ENCODE data around the gene SLC6A6.
A peak's percentile ranks its signal among the peaks of the same experiment; 100 is the strongest.

SLC6A6 gene

GRCh38 chr3:14369675-14370669, 32.4 kb upstream of the SLC6A6 start:
- H3K56ac ChIP-seq (ENCODE audit: low read length), result peak overlapping the region; percentile 8
- no peak overlapping the region for H3K18ac ChIP-seq (ENCODE audit: low read length)
- H3K79me1 ChIP-seq (ENCODE audit: low read length), result no peaks in the 10 kb centered on the region
- peak overlapping the region; percentile 62 for H2AK5ac ChIP-seq (ENCODE audit: low read length)
- no peaks in the 10 kb centered on the region for H3K4me1 ChIP-seq (ENCODE audit: control insufficient read depth, low read depth, low read length)
- H3K27me3 ChIP-seq (ENCODE audit: insufficient read depth, low read length, poor library complexity), result no peaks in the 10 kb centered on the region
- WGBS (ENCODE audit: extremely low coverage, insufficient coverage, low lambda C conversion rate), result no CpG with 5 or more reads among the region's 15 CpGs
- no peak overlapping the region for H3K27ac ChIP-seq (ENCODE audit: low read depth, low read length)
- no peaks in the 10 kb centered on the region for H3K79me2 ChIP-seq (ENCODE audit: control insufficient read depth, insufficient read depth, low read length)
- peak; percentile 81 for DNase-seq
- no peak overlapping the region for H2BK5ac ChIP-seq (ENCODE audit: low read length)
- no peak overlapping the region for H3K4me3 ChIP-seq (ENCODE audit: low read length)
- no peak overlapping the region for H2BK120ac ChIP-seq (ENCODE audit: low read depth, low read length)
- no peak overlapping the region for H3K9ac ChIP-seq (ENCODE audit: low read length)
- no peaks in the 10 kb centered on the region for H3K36me3 ChIP-seq (ENCODE audit: control insufficient read depth, insufficient read depth, low read length)
- H4K8ac ChIP-seq (ENCODE audit: low read depth, low read length), result no peak overlapping the region
- no peak overlapping the region for H4K5ac ChIP-seq (ENCODE audit: low read length)
- no peak overlapping the region for H3K23ac ChIP-seq (ENCODE audit: low read length)
- no peak overlapping the region for H2BK15ac ChIP-seq (replicated peaks; ENCODE audit: low read depth)
- no peak overlapping the region for H3K4me2 ChIP-seq (ENCODE audit: low read length)
- H3K4ac ChIP-seq (ENCODE audit: low read depth, low read length), result no peak overlapping the region

GRCh38 chr3:14370720-14371572, 31.5 kb upstream of the SLC6A6 start:
- Histone ChIP-seq H3K23ac (ENCODE audit: low read length) (no peak overlapping the region), H2BK120ac (ENCODE audit: low read depth, low read length) (no peak overlapping the region), H3K79me1 (ENCODE audit: low read length) (no peaks in the 10 kb centered on the region), H3K4me2 (ENCODE audit: low read length) (no peak overlapping the region), H3K27me3 (ENCODE audit: insufficient read depth, low read length, poor library complexity) (no peaks in the 10 kb centered on the region), H3K4me1 (ENCODE audit: control insufficient read depth, low read depth, low read length) (no peaks in the 10 kb centered on the region), H3K36me3 (ENCODE audit: control insufficient read depth, insufficient read depth, low read length) (no peaks in the 10 kb centered on the region), H3K4ac (ENCODE audit: low read depth, low read length) (no peak overlapping the region), H3K4me3 (ENCODE audit: low read length) (no peak overlapping the region), H4K5ac (ENCODE audit: low read length) (no peak overlapping the region), H3K56ac (ENCODE audit: low read length) (no peak overlapping the region), H2BK15ac (replicated peaks; ENCODE audit: low read depth) (no peak overlapping the region), H3K79me2 (ENCODE audit: control insufficient read depth, insufficient read depth, low read length) (no peaks in the 10 kb centered on the region), H3K18ac (ENCODE audit: low read length) (no peak overlapping the region), H3K9ac (ENCODE audit: low read length) (no peak overlapping the region), H4K8ac (ENCODE audit: low read depth, low read length) (no peak overlapping the region), H2BK5ac (ENCODE audit: low read length) (no peak overlapping the region), H2AK5ac (ENCODE audit: low read length) (peak overlapping the region; percentile 62), H3K27ac (ENCODE audit: low read depth, low read length) (no peak overlapping the region)
- no peak for DNase-seq
- no CpG with 5 or more reads among the region's 14 CpGs for WGBS (ENCODE audit: extremely low coverage, insufficient coverage, low lambda C conversion rate)

- no peak overlapping the region for H3K23ac ChIP-seq (ENCODE audit: low read length)
- H3K4me1 ChIP-seq (ENCODE audit: control insufficient read depth, low read depth, low read length), result no peaks in the 10 kb centered on the region
- no CpG with 5 or more reads among the region's 12 CpGs for WGBS (ENCODE audit: extremely low coverage, insufficient coverage, low lambda C conversion rate)
- H3K18ac ChIP-seq (ENCODE audit: low read length), result no peak overlapping the region
- no peak overlapping the region for H3K27ac ChIP-seq (ENCODE audit: low read depth, low read length)
- H3K36me3 ChIP-seq (ENCODE audit: control insufficient read depth, insufficient read depth, low read length), result no peaks in the 10 kb centered on the region
- H3K56ac ChIP-seq (ENCODE audit: low read length), result no peak overlapping the region
- H3K9ac ChIP-seq (ENCODE audit: low read length), result no peak overlapping the region
- H3K79me1 ChIP-seq (ENCODE audit: low read length), result no peaks in the 10 kb centered on the region
- no peaks in the 10 kb centered on the region for H3K27me3 ChIP-seq (ENCODE audit: insufficient read depth, low read length, poor library complexity)
- no peaks in the 10 kb centered on the region for H3K79me2 ChIP-seq (ENCODE audit: control insufficient read depth, insufficient read depth, low read length)
- H4K8ac ChIP-seq (ENCODE audit: low read depth, low read length), result no peak overlapping the region
- no peak overlapping the region for H3K4me3 ChIP-seq (ENCODE audit: low read length)
- H4K5ac ChIP-seq (ENCODE audit: low read length), result no peak overlapping the region
- no peak overlapping the region for H3K4ac ChIP-seq (ENCODE audit: low read depth, low read length)
- no peak overlapping the region for H3K4me2 ChIP-seq (ENCODE audit: low read length)
- H2AK5ac ChIP-seq (ENCODE audit: low read length), result no peak overlapping the region
- no peak overlapping the region for H2BK120ac ChIP-seq (ENCODE audit: low read depth, low read length)
- peak; percentile 50 for DNase-seq
- H2BK15ac ChIP-seq (replicated peaks; ENCODE audit: low read depth), result no peak overlapping the region
- no peak overlapping the region for H2BK5ac ChIP-seq (ENCODE audit: low read length)
These were observed 30.6 kb upstream of the SLC6A6 start for GRCh38 chr3:14371573-14372474.

GRCh38 chr3:14372587-14372986, 29.8 kb upstream of the SLC6A6 start:
- no peak for DNase-seq
- Histone ChIP-seq H3K18ac (ENCODE audit: low read length) (no peak overlapping the region), H3K4me3 (ENCODE audit: low read length) (no peak overlapping the region), H4K5ac (ENCODE audit: low read length) (no peak overlapping the region), H2BK15ac (replicated peaks; ENCODE audit: low read depth) (no peak overlapping the region), H3K9ac (ENCODE audit: low read length) (no peak overlapping the region), H2BK120ac (ENCODE audit: low read depth, low read length) (no peak overlapping the region), H3K79me2 (ENCODE audit: control insufficient read depth, insufficient read depth, low read length) (no peaks in the 10 kb centered on the region), H3K56ac (ENCODE audit: low read length) (peak overlapping the region; percentile 25), H3K4me1 (ENCODE audit: control insufficient read depth, low read depth, low read length) (no peaks in the 10 kb centered on the region), H4K8ac (ENCODE audit: low read depth, low read length) (no peak overlapping the region), H3K23ac (ENCODE audit: low read length) (no peak overlapping the region), H2BK5ac (ENCODE audit: low read length) (no peak overlapping the region), H3K36me3 (ENCODE audit: control insufficient read depth, insufficient read depth, low read length) (no peaks in the 10 kb centered on the region), H3K27me3 (ENCODE audit: insufficient read depth, low read length, poor library complexity) (no peaks in the 10 kb centered on the region), H3K79me1 (ENCODE audit: low read length) (no peaks in the 10 kb centered on the region), H3K27ac (ENCODE audit: low read depth, low read length) (no peak overlapping the region), H2AK5ac (ENCODE audit: low read length) (no peak overlapping the region), H3K4me2 (ENCODE audit: low read length) (no peak overlapping the region), H3K4ac (ENCODE audit: low read depth, low read length) (no peak overlapping the region)
- no CpG with 5 or more reads among the region's 6 CpGs for WGBS (ENCODE audit: extremely low coverage, insufficient coverage, low lambda C conversion rate)

GRCh38 chr3:14373753-14374376, 28.5 kb upstream of the SLC6A6 start:
- Histone ChIP-seq H3K9ac (ENCODE audit: low read length) (no peak overlapping the region), H2BK5ac (ENCODE audit: low read length) (no peak overlapping the region), H4K8ac (ENCODE audit: low read depth, low read length) (no peak overlapping the region), H3K36me3 (ENCODE audit: control insufficient read depth, insufficient read depth, low read length) (no peaks in the 10 kb centered on the region), H2BK15ac (replicated peaks; ENCODE audit: low read depth) (no peak overlapping the region), H2BK120ac (ENCODE audit: low read depth, low read length) (no peak overlapping the region), H3K4ac (ENCODE audit: low read depth, low read length) (no peak overlapping the region), H3K23ac (ENCODE audit: low read length) (no peak overlapping the region), H3K27ac (ENCODE audit: low read depth, low read length) (no peak overlapping the region), H3K18ac (ENCODE audit: low read length) (no peak overlapping the region), H3K27me3 (ENCODE audit: insufficient read depth, low read length, poor library complexity) (no peaks in the 10 kb centered on the region), H3K56ac (ENCODE audit: low read length) (peak overlapping the region; percentile 47), H4K5ac (ENCODE audit: low read length) (no peak overlapping the region), H3K79me2 (ENCODE audit: control insufficient read depth, insufficient read depth, low read length) (no peaks in the 10 kb centered on the region), H3K4me3 (ENCODE audit: low read length) (no peak overlapping the region), H3K4me1 (ENCODE audit: control insufficient read depth, low read depth, low read length) (no peaks in the 10 kb centered on the region), H3K4me2 (ENCODE audit: low read length) (no peak overlapping the region), H2AK5ac (ENCODE audit: low read length) (peak overlapping the region; percentile 49), H3K79me1 (ENCODE audit: low read length) (no peaks in the 10 kb centered on the region)
- DNase-seq, result no peak
- no CpG with 5 or more reads among the region's 11 CpGs for WGBS (ENCODE audit: extremely low coverage, insufficient coverage, low lambda C conversion rate)
